Measurements from ENCODE around the gene PARVA.

GRCh38 chr11:12565406-12565805 is 188.0 kb downstream of the PARVA start:
- TF ChIP-seq EZH2 (IDR thresholded peaks at IDR 0.05; ENCODE audit: low read length, missing control alignments): no peak
- no peak for TF ChIP-seq CTCF (conservative IDR thresholded peaks at IDR 0.05 in 1 of 2, IDR thresholded peaks at IDR 0.05 in 1 of 2; ENCODE audit: low read depth in 1 of 2, low read length in 2 of 2)
